RPMI7951 (cell line): ENCODE measurements around the gene ATP23. TPM values are rescaled to one million over a fixed set of nuclear protein-coding genes. Genes with fewer than 3 reads are reported as not detected.

ENCODE experiments used
- DNase-seq: peaks from one replicate; pipeline ENCODE4 v3.0.0-alpha.2; 2012; ENCODE audit warnings: low read depth
- total RNA-seq: library from RNA; depleted of rRNA; stranded (reverse); fragments of >200 nt; shearing (Covaris generic); gene quantifications from 2 replicates; pipeline ENCODE4 v1.2.3, GENCODE V29; 2014; rRNA removed

The ATP23 gene
- total RNA-seq, 1 experiment from 2014 or later: 24.0 TPM

- DNase-seq: peak; percentile 50
These were observed 41.9 kb downstream of the ATP23 start for GRCh38 chr12:57983146-57983857.

GRCh38 chr12:57983858-57984505, 42.6 kb downstream of the ATP23 start:
- peak; percentile 46 for DNase-seq

GRCh38 chr12:57984629-57985151, 43.3 kb downstream of the ATP23 start:
- no peak for DNase-seq

GRCh38 chr12:57985685-57986084, 44.3 kb downstream of the ATP23 start:
- no peak for DNase-seq

DNA sequence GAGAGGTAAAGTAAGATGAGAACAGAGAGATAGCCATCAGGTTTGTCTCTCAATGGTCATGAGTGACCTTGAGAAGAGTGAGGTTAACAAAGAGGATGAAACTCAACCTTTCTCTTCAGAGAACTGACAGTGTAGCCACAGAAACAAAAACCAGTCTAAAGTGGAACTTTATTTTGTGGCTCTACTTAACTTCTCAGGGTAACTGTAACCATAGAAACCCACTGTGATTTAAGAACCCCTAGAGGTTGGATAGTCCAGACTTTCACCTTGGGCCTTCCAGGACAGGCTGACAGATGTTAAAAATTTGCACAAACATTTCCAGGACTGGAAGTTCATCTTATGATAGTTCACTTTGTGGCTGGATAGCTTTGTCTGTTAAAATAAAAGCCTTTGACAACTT, 48.5 kb downstream of the ATP23 start:
- no peak for DNase-seq

DNA sequence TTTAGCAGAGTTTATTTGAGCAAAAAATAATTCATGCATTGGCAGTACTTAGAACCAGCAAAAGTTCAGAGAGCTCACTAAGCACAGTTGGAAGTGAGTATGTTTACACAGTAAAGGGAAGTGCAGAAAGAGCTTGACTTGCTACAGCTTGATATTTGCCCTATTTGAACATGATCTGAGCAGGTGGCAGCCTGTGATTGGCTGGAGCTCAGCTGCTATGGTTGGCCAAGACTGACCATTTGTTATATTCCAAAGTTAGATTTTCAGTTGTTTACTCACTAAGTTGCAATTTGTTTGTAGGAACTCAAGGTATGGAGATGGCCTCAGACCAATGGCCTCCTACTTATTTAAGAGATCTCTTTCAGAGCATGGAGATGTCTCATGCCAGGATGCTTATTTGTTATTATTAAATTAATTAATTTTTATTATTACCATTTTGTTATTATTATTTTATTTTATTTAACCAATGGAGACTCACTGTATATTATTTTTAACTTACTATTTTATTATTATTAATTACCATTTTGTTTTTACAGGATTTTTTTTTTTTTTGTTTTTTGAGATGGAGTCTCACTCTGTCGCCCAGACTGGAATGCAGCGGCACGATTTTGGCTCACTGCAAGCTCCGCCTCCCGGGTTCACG, 49.0 kb downstream of the ATP23 start:
- no peak for DNase-seq

- DNase-seq: no peak
These were observed 50.6 kb downstream of the ATP23 start for GRCh38 chr12:57992001-57992400.

GRCh38 chr12:57993030-57993429, 51.7 kb downstream of the ATP23 start:
- no peak for DNase-seq

- DNase-seq: no peak
These were observed 52.5 kb downstream of the ATP23 start for GRCh38 chr12:57993834-57994233.

DNA sequence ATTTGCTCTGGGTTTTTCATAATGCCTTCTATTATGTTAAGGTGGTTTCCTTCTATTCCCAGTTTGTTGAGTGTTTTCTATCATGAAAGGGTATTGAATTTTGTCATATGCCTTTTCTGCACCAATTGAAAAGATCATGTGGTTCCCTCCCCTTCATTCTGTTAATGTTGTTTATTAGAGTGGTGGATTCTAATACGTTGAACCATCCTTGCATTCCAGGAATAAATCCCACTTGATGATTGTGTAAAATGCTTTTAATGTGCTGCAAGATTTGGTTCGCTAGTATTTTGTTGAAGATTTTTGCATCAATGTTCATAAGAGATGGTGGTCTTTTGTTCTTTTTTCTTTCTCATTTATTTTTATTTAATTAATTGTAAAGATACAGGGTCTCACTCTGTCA, 55.2 kb downstream of the ATP23 start:
- no peak for DNase-seq

- DNase-seq: no peak
These were observed 56.9 kb downstream of the ATP23 start for GRCh38 chr12:57998251-57998650.

- no peak for DNase-seq
These were observed 59.1 kb downstream of the ATP23 start for GRCh38 chr12:58000499-58000898.

- DNase-seq: peak; percentile 37
These were observed 66.5 kb downstream of the ATP23 start for GRCh38 chr12:58007875-58008274.

GRCh38 chr12:58008634-58009033, 67.3 kb downstream of the ATP23 start:
- DNase-seq: no peak

Other genes starting within 250 kb of the ATP23 start
- 152 and 183 TPM in 2 replicates for gene OS9, start 247.4 kb upstream of the ATP23 start, total RNA-seq
- gene AGAP2, start 202.8 kb upstream of the ATP23 start, total RNA-seq: 0.20 and 0.72 TPM in 2 replicates
- gene TSPAN31, start 196.5 kb upstream of the ATP23 start, total RNA-seq: 39.2 and 42.1 TPM in 2 replicates
- 232 and 269 TPM in 2 replicates for gene CDK4, start 189.3 kb upstream of the ATP23 start, total RNA-seq
- gene MARCHF9, start 186.5 kb upstream of the ATP23 start, total RNA-seq: 3.0 and 4.2 TPM in 2 replicates
- 1.1 and 1.2 TPM in 2 replicates for gene CYP27B1, start 174.5 kb upstream of the ATP23 start, total RNA-seq
- 8.8 and 11.2 TPM in 2 replicates for gene METTL1, start 169.5 kb upstream of the ATP23 start, total RNA-seq
- gene EEF1AKMT3, start 169.0 kb upstream of the ATP23 start, total RNA-seq: 5.3 and 6.6 TPM in 2 replicates
- 43.1 and 48.8 TPM in 2 replicates for gene TSFM, start 158.8 kb upstream of the ATP23 start, total RNA-seq
- gene AVIL, start 122.8 kb upstream of the ATP23 start, total RNA-seq: 1.3 and 1.8 TPM in 2 replicates
- 27.8 and 44.0 TPM in 2 replicates for gene CTDSP2, start 94.8 kb upstream of the ATP23 start, total RNA-seq